ENCODE measurements around the gene PFKP.

GRCh38 chr10:3057946-3058345, 9.4 kb upstream of the PFKP start:
- no peak for TF ChIP-seq CTCF (IDR thresholded peaks at IDR 0.05; ENCODE audit: poor library complexity)
- TF ChIP-seq EZH2 (IDR thresholded peaks at IDR 0.05; ENCODE audit: borderline replicate concordance), result no peak
- no peak for TF ChIP-seq EZH2phosphoT487 (IDR thresholded peaks at IDR 0.05; ENCODE audit: low read depth, severe bottlenecking, unreplicated experiment)
